Endometrium (tissue), 2 donors: ENCODE results near the gene DCUN1D5.

ENCODE experiments used
- FAIRE-seq: peaks from 2 replicates; lab custom pipeline; 2012; peaks lifted over from hg19 to GRCh38; lab: Jason Lieb, UNC
- donor health status: control.
- donor health status: control.

DCUN1D5 gene

GRCh38 chr11:103091801-103092524 lies at the start of gene DCUN1D5:
TSS of gene DCUN1D5 (minus strand) at chr11:103092160. CDS start at chr11:103091872, 288 bp downstream.
- peak; percentile 86 for FAIRE-seq

- no peak for FAIRE-seq
Measured at GRCh38 chr11:103125462-103125861, 33.5 kb upstream of the DCUN1D5 start.

- FAIRE-seq, result no peak
Measured at GRCh38 chr11:103114836-103115235, 22.9 kb upstream of the DCUN1D5 start.

GRCh38 chr11:103112364-103112763 lies 20.4 kb upstream of the DCUN1D5 start:
- no peak for FAIRE-seq

- no peak for FAIRE-seq
Measured at GRCh38 chr11:103111400-103111799, 19.4 kb upstream of the DCUN1D5 start.

GRCh38 chr11:103110391-103110790 lies 18.4 kb upstream of the DCUN1D5 start:
- FAIRE-seq, result no peak

- no peak for FAIRE-seq
Measured at GRCh38 chr11:103109818-103110388, 17.9 kb upstream of the DCUN1D5 start.

GRCh38 chr11:103108933-103109817 lies 17.2 kb upstream of the DCUN1D5 start, which contains the start of gene DYNC2H1:
TSS of gene DYNC2H1 (plus strand) at chr11:103109426. CDS start at chr11:103109575, 149 bp downstream.
- FAIRE-seq, result no peak

GRCh38 chr11:103097279-103097678 lies 5.3 kb upstream of the DCUN1D5 start:
- no peak for FAIRE-seq

GRCh38 chr11:103091064-103091800 lies 728 bp downstream of the DCUN1D5 start:
- FAIRE-seq, result no peak

- no peak for FAIRE-seq
Measured at GRCh38 chr11:103086461-103086860, 5.5 kb downstream of the DCUN1D5 start.

- no peak for FAIRE-seq
Measured at GRCh38 chr11:103085758-103086365, 6.1 kb downstream of the DCUN1D5 start.

GRCh38 chr11:103079833-103080232 lies 12.1 kb downstream of the DCUN1D5 start:
- peak; percentile 62 for FAIRE-seq

- no peak for FAIRE-seq
Measured at GRCh38 chr11:103078710-103079109, 13.2 kb downstream of the DCUN1D5 start.

GRCh38 chr11:103077554-103077953 lies 14.4 kb downstream of the DCUN1D5 start:
- FAIRE-seq, result no peak

- FAIRE-seq, result no peak
Measured at GRCh38 chr11:103076361-103076760, 15.6 kb downstream of the DCUN1D5 start.

- no peak for FAIRE-seq
Measured at GRCh38 chr11:103071008-103071407, 21.0 kb downstream of the DCUN1D5 start.

GRCh38 chr11:103070142-103070541 lies 21.8 kb downstream of the DCUN1D5 start:
- FAIRE-seq, result no peak

- no peak for FAIRE-seq
Measured at GRCh38 chr11:103069367-103069766, 22.6 kb downstream of the DCUN1D5 start.

GRCh38 chr11:103067118-103067517 lies 24.8 kb downstream of the DCUN1D5 start:
- no peak for FAIRE-seq

GRCh38 chr11:103061656-103062055 lies 30.3 kb downstream of the DCUN1D5 start:
- no peak for FAIRE-seq
